Ramos (cell line): Measurements from ENCODE around the gene ASB13.

Experiments
- in situ Hi-C: fragments of 300-500 bp; cut with MboI; formaldehyde crosslinking; loops from one replicate; pipeline ENCODE4 v1.14.3; 2022; ENCODE audit warnings: low sequenced_read_pairs; ENCODE audit not compliant: unreplicated experiment

Gene ASB13

DNA sequence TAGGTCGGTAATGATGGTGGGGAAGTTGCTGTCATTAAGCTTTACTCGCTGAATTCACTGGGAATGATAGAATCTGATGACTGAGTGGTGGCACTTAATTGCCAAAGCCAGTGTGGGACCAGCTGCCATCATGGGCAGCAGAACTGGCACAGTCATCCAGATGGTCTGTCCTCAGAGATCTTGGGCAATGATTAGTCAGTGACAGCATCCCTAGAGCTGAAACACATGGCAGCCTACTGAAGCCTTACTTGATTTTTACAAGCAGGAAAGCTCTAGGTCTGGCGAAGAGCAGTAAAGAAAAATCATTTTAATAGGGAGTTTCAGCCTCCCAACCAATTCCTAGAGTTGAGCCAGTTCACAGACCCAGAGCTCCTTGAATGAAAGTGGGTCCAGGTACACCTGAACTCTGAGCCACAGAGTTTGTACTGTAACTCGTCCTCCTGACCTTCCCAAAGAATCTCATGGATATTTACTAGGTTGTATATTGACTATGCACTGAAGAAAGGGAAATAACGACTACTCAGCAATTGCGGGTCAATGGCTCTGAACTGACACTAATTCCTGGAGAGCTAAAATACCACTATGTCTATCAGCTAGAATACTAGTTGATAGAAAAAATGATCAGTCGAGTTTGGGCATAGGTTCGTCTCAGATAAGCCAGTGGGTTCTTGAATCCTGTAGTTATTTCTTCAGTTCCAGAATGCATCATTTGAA is 4.4 kb upstream of the ASB13 start:
- in situ Hi-C loops: no loop called here

DNA sequence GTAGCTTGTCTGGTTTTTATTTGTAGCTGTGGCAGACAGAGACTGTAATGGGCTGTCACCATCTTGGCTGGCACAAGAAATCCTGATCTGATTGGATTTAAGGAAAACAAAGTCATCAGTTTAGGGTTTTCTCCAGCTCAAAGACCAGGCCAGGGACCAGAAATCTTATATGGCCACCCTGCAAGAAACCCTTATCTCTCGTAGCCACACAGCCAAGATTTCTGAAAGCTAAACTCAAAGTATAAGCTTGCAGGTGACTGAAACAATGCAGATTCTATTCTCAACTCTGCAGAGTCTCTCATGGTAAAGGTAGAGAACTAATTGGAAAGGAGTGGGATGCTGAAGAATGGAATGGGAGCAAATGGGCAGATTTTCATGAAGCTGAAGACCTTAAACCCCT is 3.2 kb upstream of the ASB13 start:
- in situ Hi-C loops: no loop called here

GRCh38 chr10:5668429-5668828 is 2.0 kb upstream of the ASB13 start:
- in situ Hi-C loops: no loop called here

GRCh38 chr10:5666841-5667630 is 641 bp upstream of the ASB13 start:
- in situ Hi-C loops: no loop called here

- in situ Hi-C loops: no loop called here
These were observed 905 bp downstream of the ASB13 start for GRCh38 chr10:5665373-5666007.

GRCh38 chr10:5663692-5664427 is 2.5 kb downstream of the ASB13 start:
- in situ Hi-C loops: no loop called here

DNA sequence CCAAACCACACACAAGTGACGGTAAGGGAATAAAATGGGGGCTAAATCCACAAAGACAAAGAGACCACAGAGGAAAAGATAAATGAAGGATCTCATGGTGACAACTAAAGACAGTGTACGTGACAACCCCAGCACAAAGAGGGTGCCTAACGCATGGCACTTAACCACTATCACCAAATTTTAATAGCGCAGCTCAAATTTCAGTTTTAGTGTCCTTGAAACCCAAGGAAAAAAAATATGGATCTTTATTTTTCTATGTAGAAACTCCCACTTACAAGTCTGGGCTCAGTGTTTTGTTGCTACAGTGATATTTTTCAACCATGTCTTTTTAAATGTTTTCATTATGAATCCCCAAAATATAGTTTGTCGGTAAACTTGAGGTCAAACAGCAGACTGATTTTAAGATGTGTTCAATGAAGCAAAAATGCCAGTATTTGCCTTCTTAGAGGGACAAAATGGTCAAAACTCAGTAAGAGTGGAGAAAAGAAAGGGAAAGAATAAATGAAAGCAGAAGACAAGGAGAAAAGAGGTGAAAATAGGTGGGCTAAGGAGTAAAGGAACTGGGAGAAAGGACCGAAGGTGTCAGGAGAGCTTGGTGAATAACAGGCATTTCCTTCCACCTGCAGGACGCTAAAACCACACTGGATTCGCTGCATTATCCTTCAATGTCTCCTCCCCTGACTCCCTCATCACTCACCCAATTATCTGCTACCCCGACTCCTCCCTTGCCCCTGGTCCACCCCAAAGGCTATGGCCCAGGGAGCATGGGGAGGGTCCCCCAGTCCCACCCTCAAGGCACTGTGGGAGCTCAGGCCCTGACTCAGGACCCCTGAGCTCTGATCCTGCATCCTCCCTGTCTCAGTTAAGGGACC is 3.5 kb downstream of the ASB13 start:
- in situ Hi-C loops: no loop called here

DNA sequence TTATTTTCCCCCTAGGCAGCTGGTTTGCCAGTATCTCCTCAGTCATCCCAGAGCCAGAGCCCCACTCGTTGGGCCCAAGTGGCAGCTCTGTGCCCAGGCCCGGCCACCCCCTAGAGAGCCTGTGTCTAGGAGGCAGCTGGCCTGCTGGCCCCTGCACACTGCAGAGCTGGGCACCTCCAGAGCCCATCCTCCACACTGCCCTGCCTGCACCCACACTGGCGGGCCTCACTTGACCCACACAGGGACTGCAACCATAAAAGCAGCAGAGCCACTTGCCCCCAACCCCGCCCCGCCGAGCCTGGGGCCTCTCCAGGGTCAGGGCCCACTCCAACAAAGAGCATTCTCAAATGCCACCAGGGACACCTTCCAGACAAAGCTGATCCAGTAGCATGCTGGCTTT is 5.4 kb downstream of the ASB13 start:
- in situ Hi-C loops: no loop called here

DNA sequence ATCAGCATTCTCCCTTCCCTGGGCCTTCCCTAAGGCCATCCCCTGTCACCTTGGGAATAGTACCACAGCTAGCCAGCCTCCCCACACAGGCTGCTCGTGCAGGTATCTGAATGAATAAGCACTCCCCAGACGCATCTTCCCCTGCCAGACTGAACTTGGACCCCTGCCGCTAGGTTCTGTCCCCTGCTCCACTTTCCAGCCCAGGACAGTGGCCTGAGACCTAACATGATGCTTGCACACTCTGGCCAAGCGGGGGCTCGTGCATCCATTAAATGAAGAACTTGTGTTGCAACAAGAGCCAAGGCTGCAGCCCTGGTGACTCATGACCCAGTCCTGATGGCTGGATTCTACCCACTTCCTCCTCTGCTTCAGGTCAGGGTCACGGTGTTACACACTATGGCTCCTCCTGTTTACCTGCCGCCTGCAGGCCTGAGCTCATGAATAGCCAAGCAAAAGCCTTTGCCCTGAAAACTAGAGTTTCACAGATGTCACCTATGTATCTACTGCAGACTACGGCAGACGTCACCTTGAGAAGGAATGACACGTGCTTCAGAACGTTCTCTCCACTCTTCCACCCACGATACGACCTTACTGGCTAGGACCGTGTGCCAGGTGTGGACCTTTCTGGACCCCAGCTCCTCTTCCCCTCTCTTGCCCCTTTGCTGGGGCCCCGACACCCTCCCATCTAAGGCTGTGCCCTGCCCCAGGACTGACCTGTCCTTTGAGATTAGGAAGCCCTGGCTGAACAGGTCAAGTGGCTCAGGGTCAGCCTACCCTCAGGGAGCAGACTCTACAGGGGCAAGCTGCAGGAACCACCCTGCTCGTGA is 6.5 kb downstream of the ASB13 start:
- in situ Hi-C loops: no loop called here

DNA sequence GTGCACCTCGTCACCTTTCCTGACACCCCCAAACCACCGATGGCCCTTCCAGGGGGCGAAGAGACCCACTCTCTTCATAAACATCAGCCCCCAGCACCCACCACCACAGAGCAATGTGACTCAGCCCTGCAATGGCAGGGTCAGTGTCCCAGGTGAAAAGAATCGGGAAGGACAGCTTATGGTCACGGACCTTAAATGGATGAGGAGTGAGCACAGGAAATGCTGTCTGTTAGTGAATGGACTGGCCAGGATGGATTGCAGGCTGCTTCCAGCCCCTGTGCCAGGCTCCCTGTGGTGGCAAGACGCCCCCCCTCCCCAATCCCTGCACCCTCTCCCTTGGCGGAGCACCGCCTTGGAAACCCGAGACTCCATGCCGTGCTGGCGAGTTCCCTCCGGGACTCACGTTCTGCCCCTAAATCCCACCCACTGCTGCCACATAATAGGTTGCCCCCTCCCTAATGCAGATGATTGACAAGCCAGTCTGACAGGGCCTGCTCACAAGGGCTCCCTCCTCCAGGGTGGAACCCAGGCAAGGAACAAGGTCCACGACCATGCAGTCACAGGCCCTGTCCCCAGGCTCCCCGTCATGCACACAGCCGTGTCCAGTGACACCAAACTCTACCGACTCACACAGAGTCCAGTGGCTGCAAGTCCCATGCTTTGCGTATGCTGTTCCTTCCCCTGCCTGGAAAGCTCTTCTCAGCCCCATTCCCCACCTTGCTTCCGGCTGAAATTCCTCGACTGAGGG is 7.3 kb downstream of the ASB13 start:
- in situ Hi-C loops: no loop called here

GRCh38 chr10:5656737-5657579 is 9.4 kb downstream of the ASB13 start:
- in situ Hi-C loops: no loop called here

- in situ Hi-C loops: no loop called here
These were observed 11.3 kb downstream of the ASB13 start for GRCh38 chr10:5655121-5655520.

DNA sequence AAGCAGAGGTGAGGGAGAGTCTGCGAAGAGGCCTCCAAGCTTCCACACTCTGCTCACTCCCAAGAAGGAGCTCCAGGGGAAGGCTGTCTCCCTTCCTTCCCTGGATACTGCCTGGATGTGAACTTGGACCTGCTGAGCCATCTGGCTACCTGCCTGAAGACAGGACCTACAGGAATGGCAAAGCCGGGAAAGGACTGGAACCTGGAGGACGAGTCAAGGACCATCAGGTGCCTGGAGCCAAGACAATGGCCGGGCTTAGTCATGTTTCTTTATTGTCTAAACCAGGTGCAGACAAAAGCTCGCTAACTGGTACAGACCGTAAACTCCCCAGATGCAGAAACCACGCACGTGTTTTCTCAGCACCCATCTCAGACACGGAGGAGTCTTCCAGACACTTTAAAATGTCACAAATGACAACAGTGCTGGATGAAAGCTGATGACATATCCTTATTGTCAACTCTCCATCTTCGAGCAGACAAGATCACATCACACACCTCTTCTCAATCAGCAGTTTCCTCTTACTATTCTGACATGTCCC is 12.1 kb downstream of the ASB13 start:
- in situ Hi-C loops: no loop called here

DNA sequence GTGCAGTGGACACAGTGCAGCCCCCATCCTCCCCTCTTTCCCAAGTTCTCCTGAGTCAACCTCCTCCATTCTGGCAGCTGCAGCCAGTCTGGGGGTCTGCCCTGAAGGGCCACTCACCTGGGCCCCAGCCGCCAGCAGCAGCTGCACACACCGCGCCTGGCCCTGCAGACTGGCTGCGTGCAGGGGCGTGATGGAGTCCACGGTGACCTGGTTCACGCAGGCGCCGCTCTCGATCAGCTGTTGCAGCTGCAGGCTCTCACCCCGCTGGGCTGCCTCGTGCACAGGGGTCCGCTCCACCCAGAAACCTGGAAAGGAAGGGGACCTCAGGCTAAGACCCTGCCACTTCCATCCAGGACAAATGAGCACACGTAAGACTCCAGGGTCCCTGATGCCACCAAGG is 13.6 kb downstream of the ASB13 start:
- in situ Hi-C loops: no loop called here

DNA sequence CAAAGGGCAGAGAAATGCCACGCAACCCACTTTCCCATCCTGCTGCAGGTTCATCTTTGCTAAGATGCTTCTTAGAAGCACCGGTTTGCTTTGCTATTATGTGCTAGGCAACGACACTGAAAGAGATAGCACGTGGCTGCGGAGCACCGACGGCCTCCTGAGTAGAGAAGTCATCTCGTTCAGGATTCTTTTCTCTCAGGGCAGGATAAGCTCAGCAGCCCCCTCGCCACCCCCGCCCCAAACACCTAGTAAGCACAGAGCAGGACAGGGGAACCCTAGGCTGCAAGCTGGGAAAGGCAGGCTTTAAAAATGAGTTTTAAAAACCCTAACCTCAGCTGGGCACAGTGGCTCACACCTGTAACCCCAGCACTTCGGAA is 15.0 kb downstream of the ASB13 start:
- in situ Hi-C loops: no loop called here

- in situ Hi-C loops: no loop called here
These were observed 15.6 kb downstream of the ASB13 start for GRCh38 chr10:5650664-5651387.

- in situ Hi-C loops: no loop called here
These were observed 16.6 kb downstream of the ASB13 start for GRCh38 chr10:5649746-5650145.
